Endothelial cell (in vitro differentiated cells): Measurements from ENCODE around the gene SYMPK. TPM values are rescaled to one million over a fixed set of nuclear protein-coding genes. Genes with fewer than 3 reads are reported as not detected.

Experiments used
- DNase-seq: peaks from one replicate; pipeline ENCODE4 v3.0.0; 2021; ENCODE audit warnings: low spot score
- H3K27ac Mint-ChIP-seq: one replicate; pipeline ENCODE4 v1.8.0; 2021; ENCODE audit warnings: mixed read lengths, inconsistent platforms; ENCODE audit not compliant: unreplicated experiment
- H3K27me3 Mint-ChIP-seq: one replicate; pipeline ENCODE4 v1.8.0; 2021; ENCODE audit warnings: mild to moderate bottlenecking, moderate library complexity, mixed read lengths, inconsistent platforms; ENCODE audit not compliant: unreplicated experiment
- H3K36me3 Mint-ChIP-seq: one replicate; pipeline ENCODE4 v1.8.0; 2021; ENCODE audit warnings: mild to moderate bottlenecking, low read depth, mixed read lengths, inconsistent platforms; ENCODE audit not compliant: unreplicated experiment
- H3K4me1 Mint-ChIP-seq: one replicate; pipeline ENCODE4 v1.8.0; 2021; ENCODE audit warnings: mild to moderate bottlenecking, mixed read lengths, inconsistent platforms; ENCODE audit not compliant: unreplicated experiment
- H3K4me3 Mint-ChIP-seq: one replicate; pipeline ENCODE4 v1.8.0; 2021; ENCODE audit warnings: mild to moderate bottlenecking, mixed read lengths, inconsistent platforms; ENCODE audit not compliant: unreplicated experiment
- H3K9me3 Mint-ChIP-seq: one replicate; pipeline ENCODE4 v1.8.0; 2021; ENCODE audit warnings: mixed read lengths, inconsistent platforms; ENCODE audit not compliant: unreplicated experiment
- CTCF ChIP-seq: fragments of 200-600 bp; sonication (generic); IDR thresholded peaks from one replicate; pipeline ENCODE4 v1.5.0; 2021; ENCODE audit warnings: antibody characterized with exemption; ENCODE audit not compliant: unreplicated experiment
- total RNA-seq: library from RNA; stranded (reverse); fragmentation: NEBNext Ultra II Directional; extraction: Animal tissue kit (Norgen Biotek cat#: 25700); gene quantifications from one replicate; pipeline ENCODE4 v1.2.1, GENCODE V29; 2021; ENCODE audit not compliant: unreplicated experiment

The SYMPK gene
- total RNA-seq, 1 donor from 2014 or later, result 70.7 TPM

- Mint-ChIP-seq H3K27me3 (peaks cover 14% of the 10 kb centered on the region), H3K4me1 (no peaks in the 10 kb centered on the region), H3K4me3 (no peak overlapping the region), H3K36me3 (peaks cover 6% of the 10 kb centered on the region), H3K9me3 (no peaks in the 10 kb centered on the region), H3K27ac (no peak overlapping the region)
- no peak for TF ChIP-seq CTCF
- no peak for DNase-seq
These were observed 53.2 kb downstream of the SYMPK start for GRCh38 chr19:45809643-45810159.

DNA sequence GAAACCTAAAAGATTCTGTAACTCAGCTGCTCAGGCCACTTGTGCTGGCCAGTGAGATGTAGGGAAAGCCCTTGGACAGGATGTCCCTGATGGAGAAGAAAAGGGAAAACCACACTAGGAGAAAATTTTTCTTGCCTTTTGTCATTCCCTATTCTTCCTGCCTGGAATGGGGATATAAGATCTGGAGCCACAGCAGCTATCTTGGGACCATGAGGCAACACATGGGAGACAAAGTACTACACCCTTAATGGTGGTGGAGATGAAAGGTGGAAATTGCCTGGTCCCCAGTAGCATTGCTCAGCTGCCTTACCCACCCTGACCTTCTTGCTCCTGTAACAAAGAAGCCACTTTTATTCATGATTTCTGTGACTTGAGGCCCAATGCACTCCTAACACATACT lies 57.2 kb downstream of the SYMPK start:
- DNase-seq, result no peak
- Mint-ChIP-seq H3K4me1 (no peaks in the 10 kb centered on the region), H3K4me3 (no peak overlapping the region), H3K27me3 (peaks cover 12% of the 10 kb centered on the region), H3K36me3 (no peaks in the 10 kb centered on the region), H3K27ac (no peak overlapping the region), H3K9me3 (no peaks in the 10 kb centered on the region)
- TF ChIP-seq CTCF, result no peak

DNA sequence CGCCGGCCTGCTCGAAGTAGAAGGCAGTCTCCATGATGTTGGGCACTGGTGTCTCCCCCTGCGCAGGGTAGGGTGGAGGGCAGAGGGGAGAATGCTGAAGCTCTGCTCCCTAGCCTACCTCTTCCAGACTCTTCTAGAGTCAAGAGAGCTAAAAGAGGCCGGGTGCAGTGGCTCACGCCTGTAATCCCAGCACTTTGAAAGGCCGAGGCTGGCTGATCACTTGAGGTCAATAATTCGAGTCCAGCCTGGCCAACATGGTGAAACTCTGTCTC lies 58.1 kb downstream of the SYMPK start:
- Mint-ChIP-seq H3K4me3 (no peak overlapping the region), H3K36me3 (no peaks in the 10 kb centered on the region), H3K9me3 (no peaks in the 10 kb centered on the region), H3K27me3 (peaks cover 14% of the 10 kb centered on the region), H3K27ac (no peak overlapping the region), H3K4me1 (no peaks in the 10 kb centered on the region)
- TF ChIP-seq CTCF, result no peak
- no peak for DNase-seq

DNA sequence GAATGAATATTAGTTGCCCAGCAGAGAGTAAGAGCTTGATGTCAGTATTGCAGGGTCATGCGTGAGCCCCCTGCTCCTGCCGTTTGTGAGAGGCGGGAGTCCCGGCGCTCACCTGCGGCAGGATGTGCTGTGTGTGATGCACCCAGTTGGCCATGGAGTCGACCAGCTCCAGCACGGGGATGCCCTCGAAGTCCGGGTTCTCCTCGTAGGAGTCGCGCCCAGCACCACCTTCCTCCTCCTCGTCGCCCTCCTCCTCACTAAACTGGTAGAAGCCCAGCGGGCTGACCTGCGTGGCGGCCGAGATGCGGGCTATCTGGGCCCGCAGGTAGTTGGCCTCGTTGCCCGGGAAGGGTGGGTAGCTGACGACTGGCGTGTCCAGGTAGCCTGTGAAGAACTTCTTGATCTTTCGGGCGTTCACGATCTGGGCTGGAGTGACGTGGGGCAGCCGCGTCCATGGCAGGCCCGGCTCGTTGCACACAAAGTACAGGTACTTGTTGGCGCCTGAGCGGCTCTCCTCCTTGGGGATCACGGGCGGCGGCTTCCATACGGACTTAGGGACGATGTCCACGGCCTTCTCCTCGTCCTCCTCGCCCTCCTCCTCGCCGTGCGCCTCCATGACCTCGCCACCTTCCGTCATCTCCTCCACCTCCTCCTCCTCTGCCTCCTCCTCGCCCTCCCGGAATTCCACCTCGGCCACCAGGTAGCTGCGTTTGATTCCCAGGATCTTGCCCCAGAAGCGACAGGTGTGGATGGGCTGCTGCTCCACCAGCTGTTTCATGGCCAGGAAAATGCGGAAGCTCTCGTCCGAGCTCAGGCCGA lies 58.6 kb downstream of the SYMPK start:
- Mint-ChIP-seq H3K27me3 (peaks cover 15% of the 10 kb centered on the region), H3K4me1 (no peaks in the 10 kb centered on the region), H3K36me3 (no peaks in the 10 kb centered on the region), H3K4me3 (no peak overlapping the region), H3K9me3 (no peaks in the 10 kb centered on the region), H3K27ac (no peak overlapping the region)
- TF ChIP-seq CTCF, result no peak
- no peak for DNase-seq

GRCh38 chr19:45801603-45802175 lies 61.3 kb downstream of the SYMPK start:
- Mint-ChIP-seq H3K9me3 (no peaks in the 10 kb centered on the region), H3K27me3 (peaks cover 18% of the 10 kb centered on the region), H3K4me3 (no peak overlapping the region), H3K27ac (no peak overlapping the region), H3K4me1 (peaks cover 5% of the 10 kb centered on the region), H3K36me3 (no peaks in the 10 kb centered on the region)
- TF ChIP-seq CTCF, result no peak
- DNase-seq, result no peak
